IPS-15b (cell line): ENCODE results near the gene LPXN.
A peak's percentile ranks its signal among the peaks of the same experiment; 100 is the strongest.

ENCODE experiments used
- H3K27me3 ChIP-seq: one replicate; pipeline ENCODE4 v1.6.1; 2013; ENCODE audit warnings: low read length; ENCODE audit not compliant: control insufficient read depth, insufficient read depth
- H3K36me3 ChIP-seq: one replicate; pipeline ENCODE4 v1.6.1; 2013; ENCODE audit warnings: low read length; ENCODE audit not compliant: control insufficient read depth, insufficient read depth
- H3K4me1 ChIP-seq: one replicate; pipeline ENCODE4 v1.6.1; 2013; ENCODE audit warnings: mild to moderate bottlenecking, low read length; ENCODE audit not compliant: control insufficient read depth, insufficient read depth
- H3K4me3 ChIP-seq: one replicate; pipeline ENCODE4 v1.5.1; 2013; ENCODE audit warnings: low read depth, low read length
- H3K9ac ChIP-seq: one replicate; pipeline ENCODE4 v1.6.1; 2013; ENCODE audit warnings: low read depth, mild to moderate bottlenecking, low read length
- H3K9me3 ChIP-seq: one replicate; pipeline ENCODE4 v1.6.1; 2013; ENCODE audit warnings: mild to moderate bottlenecking, low read length; ENCODE audit not compliant: control insufficient read depth, insufficient read depth

The LPXN gene

DNA sequence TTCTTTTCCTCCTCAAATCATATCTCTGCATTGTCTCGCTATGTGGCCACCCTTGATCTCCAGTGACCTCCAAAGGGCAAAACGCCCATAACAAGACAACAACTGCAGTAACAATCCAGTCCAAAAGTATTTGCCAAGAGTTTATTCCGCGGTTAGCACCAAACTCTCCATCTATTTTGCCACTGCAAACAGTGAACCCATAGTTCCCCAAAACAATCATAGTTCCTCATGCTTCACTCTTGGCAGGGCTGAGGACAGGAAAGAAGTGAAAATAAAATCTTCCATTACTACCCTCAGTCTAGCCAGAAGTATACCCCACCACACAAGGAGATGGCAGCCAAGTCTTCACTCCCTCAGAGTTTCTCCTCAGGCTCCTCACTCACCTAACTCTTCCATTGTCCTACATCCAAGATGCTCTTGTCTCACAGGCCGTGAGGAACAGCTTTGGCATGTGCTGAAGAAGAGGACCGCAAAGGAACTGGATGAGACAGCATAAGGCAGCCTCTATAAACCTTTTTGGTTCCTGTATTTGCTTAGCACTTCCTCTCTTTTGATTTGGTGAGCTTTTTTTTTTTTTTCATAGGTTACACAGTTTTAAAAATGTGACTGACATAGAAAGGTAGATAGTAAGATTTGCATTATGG, at the start of gene LPXN:
LPXN (minus strand) TSS at position 480 of the 644 bp plus-strand sequence; CDS start at position 396, 84 bp downstream.
- H3K36me3 ChIP-seq = no peaks in the 10 kb centered on the region
- H3K9ac ChIP-seq = peak within 1 kb of the TSS; percentile 74
- H3K9me3 ChIP-seq = no peaks in the 10 kb centered on the region
- H3K27me3 ChIP-seq = no peaks in the 10 kb centered on the region
- no peak within 1 kb of the TSS for H3K4me3 ChIP-seq
- H3K4me1 ChIP-seq = no peaks in the 10 kb centered on the region

- Histone ChIP-seq H3K4me3 (no peak overlapping the region), H3K9me3 (no peaks in the 10 kb centered on the region), H3K27me3 (no peaks in the 10 kb centered on the region), H3K9ac (no peak overlapping the region), H3K4me1 (no peaks in the 10 kb centered on the region), H3K36me3 (peaks cover 6% of the 10 kb centered on the region)
Measured at GRCh38 chr11:58625086-58625485, 49.4 kb upstream of the LPXN start.

DNA sequence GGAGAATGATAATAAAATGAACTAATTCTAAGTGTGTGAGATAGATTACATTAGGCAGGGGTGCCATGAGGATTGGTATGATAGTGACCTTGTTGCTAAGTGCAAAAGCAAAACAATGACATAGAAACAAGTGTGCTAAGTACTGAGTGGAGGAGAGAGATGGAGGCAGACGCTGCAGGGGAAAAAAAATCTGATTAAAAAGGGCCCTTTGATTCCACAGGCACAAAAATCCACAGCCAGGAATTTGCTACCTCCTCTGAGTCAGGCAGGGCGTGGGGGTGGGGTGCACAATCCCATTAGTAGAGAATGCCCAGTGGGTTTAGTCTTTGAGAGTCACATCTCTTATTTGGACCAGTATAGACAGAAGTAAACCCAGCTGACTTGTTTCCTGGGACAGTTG, 46.7 kb upstream of the LPXN start, which contains the start of gene CNTF:
CNTF (plus strand) TSS at position 322 of the 400 bp plus-strand sequence. CDS start 88 bp downstream, outside the sequence.
- H3K27me3 ChIP-seq = no peaks in the 10 kb centered on the region
- H3K4me1 ChIP-seq = no peaks in the 10 kb centered on the region
- no peak within 1 kb of the TSS for H3K4me3 ChIP-seq
- no peaks in the 10 kb centered on the region for H3K9me3 ChIP-seq
- H3K36me3 ChIP-seq = peaks cover 12% of the 10 kb centered on the region
- no peak within 1 kb of the TSS for H3K9ac ChIP-seq

GRCh38 chr11:58621586-58622262, 46.1 kb upstream of the LPXN start:
- H3K36me3 ChIP-seq = peaks cover 18% of the 10 kb centered on the region
- no peak overlapping the region for H3K9ac ChIP-seq
- no peaks in the 10 kb centered on the region for H3K9me3 ChIP-seq
- no peaks in the 10 kb centered on the region for H3K4me1 ChIP-seq
- no peak overlapping the region for H3K4me3 ChIP-seq
- H3K27me3 ChIP-seq = no peaks in the 10 kb centered on the region

- Histone ChIP-seq H3K4me1 (no peaks in the 10 kb centered on the region), H3K4me3 (no peak overlapping the region), H3K36me3 (peaks cover 24% of the 10 kb centered on the region), H3K9ac (no peak overlapping the region), H3K9me3 (no peaks in the 10 kb centered on the region), H3K27me3 (no peaks in the 10 kb centered on the region)
Measured at GRCh38 chr11:58617976-58618557, 42.4 kb upstream of the LPXN start.

GRCh38 chr11:58616594-58616993, 40.9 kb upstream of the LPXN start:
- Histone ChIP-seq H3K9ac (no peak overlapping the region), H3K27me3 (no peaks in the 10 kb centered on the region), H3K4me3 (no peak overlapping the region), H3K9me3 (no peaks in the 10 kb centered on the region), H3K36me3 (peaks cover 24% of the 10 kb centered on the region), H3K4me1 (no peaks in the 10 kb centered on the region)

DNA sequence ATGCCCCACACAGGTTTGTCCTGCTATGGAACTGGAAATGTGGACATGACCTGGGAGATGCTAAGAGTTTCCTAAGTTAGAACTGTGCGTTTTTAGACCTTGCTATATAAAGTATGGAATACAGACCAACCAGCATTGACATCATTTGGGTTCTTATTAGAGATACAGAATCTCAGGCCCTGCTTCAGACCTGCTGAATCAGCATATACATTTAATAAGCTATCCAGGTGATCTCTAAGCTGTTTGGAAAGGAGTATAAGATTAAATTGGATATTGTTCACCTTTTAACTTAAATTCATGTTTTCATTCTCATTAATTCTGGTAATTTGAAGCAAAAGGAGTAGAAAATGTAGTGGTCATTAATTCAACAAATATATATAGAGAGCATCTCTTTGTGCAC, 39.9 kb upstream of the LPXN start:
- H3K36me3 ChIP-seq = peaks cover 27% of the 10 kb centered on the region
- H3K27me3 ChIP-seq = no peaks in the 10 kb centered on the region
- H3K9me3 ChIP-seq = no peaks in the 10 kb centered on the region
- H3K4me1 ChIP-seq = no peaks in the 10 kb centered on the region
- H3K9ac ChIP-seq = no peak overlapping the region
- no peak overlapping the region for H3K4me3 ChIP-seq

DNA sequence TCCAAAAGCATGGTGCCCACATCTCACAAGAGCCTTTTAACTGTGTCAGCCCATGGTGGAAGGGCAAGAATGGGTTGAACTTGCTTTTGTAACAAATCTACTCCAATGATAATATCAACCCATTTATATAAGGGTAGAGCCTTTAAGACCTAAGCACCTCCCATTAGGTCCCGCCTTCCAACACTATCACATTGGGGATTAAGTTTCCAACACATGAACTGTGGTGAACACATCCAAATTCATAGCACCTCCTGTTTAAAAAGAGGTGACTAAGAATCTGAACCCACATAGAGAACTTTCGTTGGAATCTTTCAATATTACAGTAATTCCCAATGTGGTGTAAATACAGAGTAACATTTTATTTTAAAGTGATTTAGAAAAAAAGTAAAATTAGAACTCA, 37.6 kb upstream of the LPXN start:
- Histone ChIP-seq H3K27me3 (no peaks in the 10 kb centered on the region), H3K9ac (no peak overlapping the region), H3K36me3 (peaks cover 27% of the 10 kb centered on the region), H3K4me3 (no peak overlapping the region), H3K9me3 (no peaks in the 10 kb centered on the region), H3K4me1 (no peaks in the 10 kb centered on the region)

- H3K4me1 ChIP-seq = no peaks in the 10 kb centered on the region
- no peaks in the 10 kb centered on the region for H3K27me3 ChIP-seq
- H3K9ac ChIP-seq = no peak overlapping the region
- H3K36me3 ChIP-seq = peaks cover 6% of the 10 kb centered on the region
- H3K4me3 ChIP-seq = no peak overlapping the region
- no peaks in the 10 kb centered on the region for H3K9me3 ChIP-seq
Measured at GRCh38 chr11:58609723-58610122, 34.1 kb upstream of the LPXN start.

- Histone ChIP-seq H3K9ac (no peak overlapping the region), H3K9me3 (no peaks in the 10 kb centered on the region), H3K4me1 (no peaks in the 10 kb centered on the region), H3K27me3 (no peaks in the 10 kb centered on the region), H3K4me3 (no peak overlapping the region), H3K36me3 (peaks cover 3% of the 10 kb centered on the region)
Measured at GRCh38 chr11:58608331-58608730, 32.7 kb upstream of the LPXN start.

DNA sequence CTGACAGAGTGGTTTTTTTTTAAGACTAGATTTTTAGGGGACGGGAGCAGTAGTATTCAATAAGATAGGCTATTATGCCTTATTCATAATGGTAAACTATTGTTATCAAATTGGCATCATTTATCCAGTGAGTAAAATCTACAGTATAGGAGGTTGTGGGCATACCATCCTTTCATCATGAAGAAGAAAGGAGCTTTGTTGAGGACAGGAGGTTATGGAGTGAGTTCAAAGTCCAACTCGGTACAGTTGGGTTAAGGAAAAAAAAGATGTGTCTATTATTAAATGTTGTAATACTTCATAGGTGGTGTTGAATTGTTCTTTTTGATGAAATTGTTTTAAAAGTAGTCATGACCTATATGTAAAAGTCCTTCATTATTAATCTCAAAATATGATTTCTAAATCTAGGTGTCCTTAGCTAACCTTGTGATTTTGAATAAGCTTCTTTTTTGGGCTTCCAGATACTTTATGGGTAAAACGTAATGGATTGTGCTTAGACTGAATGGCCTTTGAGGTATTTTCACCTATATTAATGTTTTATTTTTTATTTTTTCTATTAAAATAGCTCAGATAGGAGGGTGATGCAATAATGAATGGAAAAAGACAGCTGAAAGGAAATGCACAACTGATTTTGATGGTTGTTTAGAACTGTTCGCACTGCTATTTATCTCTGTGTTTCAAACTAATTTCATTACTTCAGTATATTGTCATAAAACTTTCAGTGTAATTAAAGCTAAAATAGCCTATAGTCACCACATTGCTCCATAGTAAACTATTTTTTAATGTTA, 31.5 kb upstream of the LPXN start:
- H3K4me3 ChIP-seq = no peak overlapping the region
- H3K36me3 ChIP-seq = peaks cover 3% of the 10 kb centered on the region
- H3K4me1 ChIP-seq = no peaks in the 10 kb centered on the region
- no peak overlapping the region for H3K9ac ChIP-seq
- H3K27me3 ChIP-seq = no peaks in the 10 kb centered on the region
- no peaks in the 10 kb centered on the region for H3K9me3 ChIP-seq
